ENCODE data around the gene RGS9BP. TPM values are rescaled to one million over a fixed set of nuclear protein-coding genes. Genes with fewer than 3 reads are reported as not detected.
A peak's percentile ranks its signal among the peaks of the same experiment; 100 is the strongest.

Gene RGS9BP, protein sequence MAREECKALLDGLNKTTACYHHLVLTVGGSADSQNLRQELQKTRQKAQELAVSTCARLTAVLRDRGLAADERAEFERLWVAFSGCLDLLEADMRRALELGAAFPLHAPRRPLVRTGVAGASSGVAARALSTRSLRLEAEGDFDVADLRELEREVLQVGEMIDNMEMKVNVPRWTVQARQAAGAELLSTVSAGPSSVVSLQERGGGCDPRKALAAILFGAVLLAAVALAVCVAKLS
- polyA plus RNA-seq (2013): 0.01 TPM in 1 of 2 replicates, not detected in the other

DNA sequence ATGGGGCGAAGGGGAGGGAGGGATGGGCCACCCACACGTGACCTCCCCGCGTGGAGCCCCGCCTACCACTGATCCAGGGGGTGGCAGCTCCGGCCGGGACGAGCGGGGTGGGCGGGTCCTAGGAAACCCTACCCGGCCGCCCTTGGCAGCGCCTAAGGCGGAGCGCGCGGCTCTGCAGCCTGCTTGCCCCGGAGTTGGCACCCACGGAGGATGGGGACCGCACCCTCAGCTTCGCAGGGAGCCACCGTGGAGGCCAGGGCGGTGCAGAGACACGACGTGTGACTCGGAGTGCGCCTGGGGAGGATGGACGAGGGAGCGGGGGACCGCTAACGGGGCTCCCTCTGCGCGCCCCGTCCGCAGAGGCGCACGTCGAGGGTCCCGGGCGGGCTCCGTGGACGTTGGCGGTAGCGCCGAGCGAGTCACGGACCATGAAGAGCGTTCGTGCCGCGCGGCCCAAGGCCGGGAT lies at the start of gene RGS9BP:
Gene RGS9BP, plus strand, starts transcription at position 129 of the 466 bp plus-strand sequence. CDS start 416 bp downstream, outside the sequence.
- DNase-seq: peak; percentile 54 to 71
- Histone ChIP-seq H3K18ac (ENCODE audit: low read length) (peak within 1 kb of the TSS; percentile 90), H3K9me3 (ENCODE audit: insufficient read depth, low read depth, low read length) (peaks cover 3% of the 10 kb centered on the region), H3K79me1 (ENCODE audit: low read length) (peaks cover 5% of the 10 kb centered on the region), H3K23ac (ENCODE audit: low read length) (no peak within 1 kb of the TSS), H4K12ac (ENCODE audit: low read depth, low read length) (peak within 1 kb of the TSS; percentile 70), H3K4me3 (ENCODE audit: low read depth, low read length) (peak within 1 kb of the TSS; percentile 91), H3K9ac (ENCODE audit: low read length) (peak within 1 kb of the TSS; percentile 81), H3K14ac (ENCODE audit: low read length) (peak within 1 kb of the TSS; percentile 90), H2BK5ac (ENCODE audit: low read depth, low read length, poor library complexity) (no peak within 1 kb of the TSS), H3K36me3 (ENCODE audit: control insufficient read depth in 1 of 2, insufficient read depth in 2 of 2, low read length in 2 of 2) (no peaks in the 10 kb centered on the region), H2BK120ac (ENCODE audit: insufficient read depth, low read length, poor library complexity) (peak within 1 kb of the TSS; percentile 47), H4K8ac (ENCODE audit: low read depth, low read length) (peak within 1 kb of the TSS; percentile 91), H2AK5ac (ENCODE audit: low read length) (no peak within 1 kb of the TSS), H3K4ac (ENCODE audit: low read depth, low read length) (peak within 1 kb of the TSS; percentile 88), H4K91ac (ENCODE audit: low read depth, low read length) (peak within 1 kb of the TSS; percentile 63), H3K4me2 (ENCODE audit: low read length) (peak within 1 kb of the TSS; percentile 93), H2BK12ac (ENCODE audit: low read length) (no peak within 1 kb of the TSS), H3K27ac (ENCODE audit: low read depth, low read length) (no peak within 1 kb of the TSS), H2AFZ (ENCODE audit: insufficient read depth, low read length, poor library complexity) (peak within 1 kb of the TSS; percentile 90), H3K79me2 (ENCODE audit: control insufficient read depth, insufficient read depth, low read length, poor library complexity) (peaks cover 12% of the 10 kb centered on the region), H3K27me3 (ENCODE audit: insufficient read depth, low read length) (peaks cover 21% of the 10 kb centered on the region), H3K4me1 (ENCODE audit: control insufficient read depth in 1 of 2, insufficient read depth in 2 of 2, low read length in 2 of 2) (peaks cover 14 to 17% of the 10 kb centered on the region in 2 experiments)
- no CpG with 5 or more reads among the region's 53 CpGs for WGBS (ENCODE audit: extremely low coverage, insufficient coverage, insufficient read length)

DNA sequence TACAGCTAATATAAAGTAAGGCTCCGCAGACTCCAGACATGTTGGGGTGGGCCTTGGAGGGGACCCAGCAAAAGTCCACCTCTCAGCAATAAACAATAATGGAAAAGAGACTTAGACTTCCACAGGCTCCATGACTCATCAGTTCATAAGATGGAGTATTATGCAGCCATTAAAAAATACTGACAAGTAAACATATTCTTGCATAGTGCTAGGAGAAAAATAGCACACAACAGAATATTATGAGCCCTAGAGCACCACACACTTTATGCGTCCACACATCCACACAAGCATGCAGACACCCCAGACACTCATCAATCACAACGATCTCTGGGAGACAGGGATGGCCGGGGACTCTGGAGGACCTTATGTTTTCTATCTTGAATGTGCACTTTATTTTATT lies 48.7 kb upstream of the RGS9BP start:
- Histone ChIP-seq H3K18ac (ENCODE audit: low read length) (no peak overlapping the region), H3K14ac (ENCODE audit: low read length) (no peak overlapping the region), H3K4me3 (ENCODE audit: low read depth, low read length) (no peak overlapping the region), H3K23ac (ENCODE audit: low read length) (no peak overlapping the region), H2AK5ac (ENCODE audit: low read length) (no peak overlapping the region), H3K27ac (ENCODE audit: low read depth, low read length) (no peak overlapping the region), H3K27me3 (ENCODE audit: insufficient read depth, low read length) (no peaks in the 10 kb centered on the region), H3K36me3 (ENCODE audit: control insufficient read depth in 1 of 2, insufficient read depth in 2 of 2, low read length in 2 of 2) (peaks cover 49 to 55% of the 10 kb centered on the region in 2 experiments), H2AFZ (ENCODE audit: insufficient read depth, low read length, poor library complexity) (no peak overlapping the region), H2BK120ac (ENCODE audit: insufficient read depth, low read length, poor library complexity) (no peak overlapping the region), H3K4me2 (ENCODE audit: low read length) (no peak overlapping the region), H3K9me3 (ENCODE audit: insufficient read depth, low read depth, low read length) (peaks cover 8% of the 10 kb centered on the region), H4K12ac (ENCODE audit: low read depth, low read length) (no peak overlapping the region), H3K4ac (ENCODE audit: low read depth, low read length) (no peak overlapping the region), H3K9ac (ENCODE audit: low read length) (no peak overlapping the region), H4K91ac (ENCODE audit: low read depth, low read length) (no peak overlapping the region), H2BK5ac (ENCODE audit: low read depth, low read length, poor library complexity) (no peak overlapping the region), H3K4me1 (ENCODE audit: control insufficient read depth in 1 of 2, insufficient read depth in 2 of 2, low read length in 2 of 2) (no peaks in the 10 kb centered on the region), H2BK12ac (ENCODE audit: low read length) (no peak overlapping the region), H4K8ac (ENCODE audit: low read depth, low read length) (no peak overlapping the region), H3K79me1 (ENCODE audit: low read length) (no peaks in the 10 kb centered on the region), H3K79me2 (ENCODE audit: control insufficient read depth, insufficient read depth, low read length, poor library complexity) (no peaks in the 10 kb centered on the region)
- DNase-seq: no peak
- WGBS (ENCODE audit: extremely low coverage, insufficient coverage, insufficient read length): no CpG with 5 or more reads among the region's 4 CpGs

DNA sequence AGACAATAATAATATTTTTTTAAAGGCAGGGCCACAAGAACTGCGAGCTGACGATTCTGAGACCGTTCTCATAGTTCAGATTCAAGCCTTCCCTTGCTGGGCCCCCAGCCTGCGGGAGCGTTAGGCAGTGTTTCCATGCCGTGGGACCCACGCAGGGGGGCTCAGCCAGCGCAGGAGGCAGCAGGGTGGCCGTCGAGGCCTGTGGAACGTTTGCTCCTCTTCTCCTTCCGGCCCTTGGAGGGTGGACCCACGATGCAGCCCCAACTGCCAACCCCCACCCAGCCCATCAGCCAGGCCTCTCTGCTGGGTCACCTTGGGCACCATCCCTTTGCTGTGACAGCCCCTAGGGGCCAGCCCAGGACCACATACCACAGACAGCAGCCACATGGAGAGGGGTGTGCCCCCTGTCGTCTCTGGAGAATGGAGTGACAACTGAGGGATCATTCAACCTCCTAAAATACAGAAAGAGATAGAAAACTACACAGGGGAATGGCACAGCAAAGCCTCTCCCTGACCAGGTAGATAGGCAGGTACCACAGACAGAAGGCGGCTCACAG lies 47.9 kb upstream of the RGS9BP start:
- H3K4me2 ChIP-seq (ENCODE audit: low read length): no peak overlapping the region
- no peak overlapping the region for H3K14ac ChIP-seq (ENCODE audit: low read length)
- H3K27ac ChIP-seq (ENCODE audit: low read depth, low read length): no peak overlapping the region
- no peak overlapping the region for H2AK5ac ChIP-seq (ENCODE audit: low read length)
- H2BK12ac ChIP-seq (ENCODE audit: low read length): no peak overlapping the region
- H3K79me2 ChIP-seq (ENCODE audit: control insufficient read depth, insufficient read depth, low read length, poor library complexity): no peaks in the 10 kb centered on the region
- H3K9me3 ChIP-seq (ENCODE audit: insufficient read depth, low read depth, low read length): peaks cover 8% of the 10 kb centered on the region
- no peak overlapping the region for H2BK5ac ChIP-seq (ENCODE audit: low read depth, low read length, poor library complexity)
- H3K4me3 ChIP-seq (ENCODE audit: low read depth, low read length): no peak overlapping the region
- no CpG with 5 or more reads among the region's 15 CpGs for WGBS (ENCODE audit: extremely low coverage, insufficient coverage, insufficient read length)
- no peak overlapping the region for H2BK120ac ChIP-seq (ENCODE audit: insufficient read depth, low read length, poor library complexity)
- H3K27me3 ChIP-seq (ENCODE audit: insufficient read depth, low read length): no peaks in the 10 kb centered on the region
- H3K79me1 ChIP-seq (ENCODE audit: low read length): no peaks in the 10 kb centered on the region
- H3K18ac ChIP-seq (ENCODE audit: low read length): no peak overlapping the region
- H3K4me1 ChIP-seq (ENCODE audit: control insufficient read depth in 1 of 2, insufficient read depth in 2 of 2, low read length in 2 of 2): no peaks in the 10 kb centered on the region
- no peak overlapping the region for H3K9ac ChIP-seq (ENCODE audit: low read length)
- H4K91ac ChIP-seq (ENCODE audit: low read depth, low read length): no peak overlapping the region
- no peak overlapping the region for H3K4ac ChIP-seq (ENCODE audit: low read depth, low read length)
- H2AFZ ChIP-seq (ENCODE audit: insufficient read depth, low read length, poor library complexity): no peak overlapping the region
- peaks cover 44 to 51% of the 10 kb centered on the region in 2 experiments for H3K36me3 ChIP-seq (ENCODE audit: control insufficient read depth in 1 of 2, insufficient read depth in 2 of 2, low read length in 2 of 2)
- H4K12ac ChIP-seq (ENCODE audit: low read depth, low read length): no peak overlapping the region
- no peak for DNase-seq
- H3K23ac ChIP-seq (ENCODE audit: low read length): no peak overlapping the region
- H4K8ac ChIP-seq (ENCODE audit: low read depth, low read length): no peak overlapping the region

DNA sequence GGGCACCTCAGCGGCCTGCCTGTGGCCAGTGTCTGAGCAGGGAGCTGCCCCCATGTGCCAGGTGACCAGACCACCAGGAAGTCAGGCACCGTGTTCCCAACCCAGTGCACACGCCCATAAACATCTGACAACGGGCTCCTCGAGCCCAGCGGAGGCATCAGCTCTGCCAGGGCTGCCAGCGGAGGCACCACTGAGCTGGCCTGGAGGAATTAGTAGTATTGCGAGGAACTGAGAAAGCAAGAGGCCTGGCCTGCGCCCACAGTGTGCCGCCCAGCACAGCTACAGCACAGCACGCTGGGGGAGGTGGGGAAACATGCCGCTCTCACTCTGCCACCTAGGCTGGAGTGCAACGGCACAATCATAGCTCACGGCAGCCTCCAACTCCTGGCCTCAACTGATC lies 45.3 kb upstream of the RGS9BP start:
- Histone ChIP-seq H2AK5ac (ENCODE audit: low read length) (no peak overlapping the region), H3K18ac (ENCODE audit: low read length) (no peak overlapping the region), H3K14ac (ENCODE audit: low read length) (no peak overlapping the region), H3K27me3 (ENCODE audit: insufficient read depth, low read length) (no peaks in the 10 kb centered on the region), H3K4me3 (ENCODE audit: low read depth, low read length) (no peak overlapping the region), H3K9me3 (ENCODE audit: insufficient read depth, low read depth, low read length) (peaks cover 8% of the 10 kb centered on the region), H3K23ac (ENCODE audit: low read length) (no peak overlapping the region), H2BK120ac (ENCODE audit: insufficient read depth, low read length, poor library complexity) (no peak overlapping the region), H3K4me1 (ENCODE audit: control insufficient read depth in 1 of 2, insufficient read depth in 2 of 2, low read length in 2 of 2) (no peaks in the 10 kb centered on the region), H3K79me1 (ENCODE audit: low read length) (no peaks in the 10 kb centered on the region), H2BK5ac (ENCODE audit: low read depth, low read length, poor library complexity) (no peak overlapping the region), H4K91ac (ENCODE audit: low read depth, low read length) (no peak overlapping the region), H3K79me2 (ENCODE audit: control insufficient read depth, insufficient read depth, low read length, poor library complexity) (no peaks in the 10 kb centered on the region), H4K8ac (ENCODE audit: low read depth, low read length) (no peak overlapping the region), H3K4me2 (ENCODE audit: low read length) (no peak overlapping the region), H4K12ac (ENCODE audit: low read depth, low read length) (no peak overlapping the region), H3K27ac (ENCODE audit: low read depth, low read length) (no peak overlapping the region), H3K4ac (ENCODE audit: low read depth, low read length) (no peak overlapping the region), H2AFZ (ENCODE audit: insufficient read depth, low read length, poor library complexity) (no peak overlapping the region), H3K36me3 (ENCODE audit: control insufficient read depth in 1 of 2, insufficient read depth in 2 of 2, low read length in 2 of 2) (peaks cover 33 to 41% of the 10 kb centered on the region in 2 experiments), H2BK12ac (ENCODE audit: low read length) (no peak overlapping the region), H3K9ac (ENCODE audit: low read length) (no peak overlapping the region)
- WGBS (ENCODE audit: extremely low coverage, insufficient coverage, insufficient read length): no CpG with 5 or more reads among the region's 14 CpGs
- no peak for DNase-seq

All from trophoblast cell (in vitro differentiated cells and primary cell).